NCI-H2107 treated with DMSO at 0.1 percent for 48 hours (cell line): Measurements from ENCODE around the gene IL17C.
"Not testable (repeated sequence)": the region's sequence is repeated elsewhere in the genome, so short reads cannot be mapped to it uniquely, and the experiment has no call there.

Experiments
- DNase-seq: peaks from one replicate; lab custom pipeline; 2025; ENCODE audit not compliant: unreplicated experiment; lab: John Stamatoyannopoulos, UW

IL17C gene

GRCh38 chr16:88656291-88656980 lies 18.1 kb downstream of the IL17C start:
- no peak for DNase-seq

GRCh38 chr16:88657371-88657770 lies 19.0 kb downstream of the IL17C start:
- no peak for DNase-seq

DNA sequence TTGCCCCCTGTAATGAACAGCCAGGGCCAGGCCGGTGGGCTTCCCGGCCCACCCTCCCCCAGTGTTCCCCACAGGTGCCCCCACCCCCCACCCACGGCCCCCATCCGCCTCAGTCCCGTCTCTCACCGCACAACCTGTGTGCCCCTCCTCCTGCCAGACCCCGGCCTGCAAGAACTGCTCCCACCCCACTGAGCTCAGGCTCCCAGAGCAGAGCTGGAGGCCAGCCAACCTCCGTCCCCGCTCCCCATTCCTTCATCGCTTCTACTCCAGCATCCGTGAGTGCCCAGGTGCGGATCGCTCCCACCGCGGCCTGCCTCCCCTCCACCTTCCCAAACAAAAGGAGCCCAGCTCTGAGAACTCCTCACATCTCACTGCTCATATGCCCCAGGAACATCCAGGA lies 20.3 kb downstream of the IL17C start:
- no peak for DNase-seq

- no peak for DNase-seq
Measured at GRCh38 chr16:88659160-88659559, 20.8 kb downstream of the IL17C start.

GRCh38 chr16:88661468-88661867 lies 23.1 kb downstream of the IL17C start:
- no peak for DNase-seq

GRCh38 chr16:88662222-88662842 lies 24.0 kb downstream of the IL17C start:
- no peak for DNase-seq

DNA sequence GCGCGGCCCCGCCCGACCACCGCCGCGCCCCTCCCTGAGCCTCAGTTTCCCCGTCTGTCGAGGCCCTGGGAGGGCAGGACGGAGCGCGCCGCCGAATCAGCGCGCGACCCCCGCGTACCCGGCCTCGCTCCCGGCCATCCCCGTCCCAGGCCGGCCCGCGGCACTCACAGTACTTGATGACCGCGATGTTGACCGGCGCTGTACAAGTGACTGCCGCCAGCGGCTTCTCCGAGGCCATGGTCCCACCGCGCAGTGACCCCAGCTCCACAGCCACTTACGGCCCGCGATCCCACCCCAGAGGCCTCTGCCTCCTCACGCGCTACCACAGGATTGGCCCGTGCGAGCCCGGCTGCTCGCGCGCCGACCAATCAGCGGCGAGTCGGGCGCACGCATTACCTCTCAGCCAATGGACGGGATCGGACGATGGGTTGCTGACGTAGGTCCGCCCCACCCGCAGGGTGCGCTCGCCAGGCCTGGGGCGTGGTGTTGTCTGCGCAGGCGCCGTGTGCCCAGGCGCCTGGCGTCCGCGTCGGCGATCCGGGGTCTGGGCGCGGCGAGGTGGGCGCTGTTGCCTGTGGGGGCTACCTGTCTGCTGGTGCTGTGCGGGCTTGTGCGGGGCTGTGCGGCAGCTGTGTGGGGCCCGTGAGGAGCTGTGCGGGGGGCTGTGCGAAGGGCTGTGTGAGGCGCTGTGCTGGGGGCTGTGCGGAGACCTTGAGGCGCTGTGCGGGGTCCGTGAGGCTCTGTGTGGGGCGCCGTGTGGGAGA lies 24.7 kb downstream of the IL17C start, which contains the start of gene MVD:
MVD (minus strand) TSS at position 249 of the 764 bp plus-strand sequence; CDS start at position 238, 11 bp downstream.
- DNase-seq, result peak; percentile 80

DNA sequence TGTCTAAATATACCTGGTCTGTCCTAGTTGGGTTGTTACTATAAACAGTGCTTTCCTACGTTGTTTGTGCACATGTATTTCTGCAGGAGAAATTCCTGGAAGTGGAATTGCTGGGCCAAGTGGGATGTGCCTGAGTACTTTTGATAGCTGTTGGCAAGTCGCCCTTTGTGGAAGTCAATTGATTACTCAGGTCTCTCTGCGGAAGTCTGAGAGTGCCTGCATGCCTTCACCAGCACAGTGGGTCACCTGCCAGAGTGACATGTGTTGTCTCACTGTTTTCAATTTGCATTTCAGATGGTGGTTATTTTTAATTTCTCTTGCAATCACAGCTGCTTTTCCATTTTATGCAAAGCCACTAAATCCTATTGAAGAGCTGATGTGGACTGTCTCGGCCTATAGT lies 26.8 kb downstream of the IL17C start:
- DNase-seq, result no peak

GRCh38 chr16:88665570-88665969 lies 27.2 kb downstream of the IL17C start:
- no peak for DNase-seq

DNA sequence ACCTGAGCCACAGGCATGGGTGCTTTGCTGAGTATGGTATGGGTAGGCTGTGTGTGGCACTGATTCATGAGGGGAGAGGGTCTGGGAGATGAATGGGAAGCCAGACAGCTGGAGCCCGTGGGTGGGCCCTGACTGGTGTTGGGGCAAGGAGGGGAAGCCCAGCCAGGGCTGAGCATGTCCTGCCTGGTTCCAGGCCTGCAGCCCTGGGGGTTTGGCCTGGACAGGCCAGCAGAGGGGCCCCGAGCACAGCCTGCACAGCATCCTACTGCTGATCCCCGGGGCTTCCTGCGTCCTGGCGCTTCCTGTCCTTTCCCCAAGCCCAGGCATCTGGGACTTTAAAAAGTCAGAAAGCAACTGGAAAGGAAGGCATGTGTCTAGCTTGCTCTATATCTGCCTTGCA lies 29.1 kb downstream of the IL17C start:
- DNase-seq, result no peak

GRCh38 chr16:88669493-88669892 lies 31.1 kb downstream of the IL17C start:
- DNase-seq, result not testable (repeated sequence)

GRCh38 chr16:88669980-88670379 lies 31.6 kb downstream of the IL17C start:
- DNase-seq, result no peak

GRCh38 chr16:88671806-88672205 lies 33.4 kb downstream of the IL17C start:
- DNase-seq, result no peak

DNA sequence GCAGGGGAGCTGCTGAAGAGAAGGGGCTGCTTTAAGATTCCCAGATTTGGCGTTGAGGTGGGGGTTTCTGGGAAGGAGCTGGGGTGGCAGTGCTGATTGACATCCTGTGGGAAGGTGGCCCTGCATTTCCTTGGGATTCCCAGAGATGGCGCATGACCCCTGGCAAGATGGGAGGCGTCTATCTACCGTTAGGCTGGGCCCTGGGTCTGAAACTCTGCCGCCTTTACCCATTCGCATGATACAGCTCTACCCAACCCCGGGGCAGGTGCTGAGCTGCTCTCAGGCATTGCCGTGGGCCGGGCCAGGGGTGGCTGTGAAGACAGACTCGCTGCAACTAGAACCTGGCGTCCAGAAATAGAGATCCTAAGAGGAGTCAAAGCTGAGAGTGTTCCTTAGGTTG lies 34.4 kb downstream of the IL17C start:
- DNase-seq, result no peak

DNA sequence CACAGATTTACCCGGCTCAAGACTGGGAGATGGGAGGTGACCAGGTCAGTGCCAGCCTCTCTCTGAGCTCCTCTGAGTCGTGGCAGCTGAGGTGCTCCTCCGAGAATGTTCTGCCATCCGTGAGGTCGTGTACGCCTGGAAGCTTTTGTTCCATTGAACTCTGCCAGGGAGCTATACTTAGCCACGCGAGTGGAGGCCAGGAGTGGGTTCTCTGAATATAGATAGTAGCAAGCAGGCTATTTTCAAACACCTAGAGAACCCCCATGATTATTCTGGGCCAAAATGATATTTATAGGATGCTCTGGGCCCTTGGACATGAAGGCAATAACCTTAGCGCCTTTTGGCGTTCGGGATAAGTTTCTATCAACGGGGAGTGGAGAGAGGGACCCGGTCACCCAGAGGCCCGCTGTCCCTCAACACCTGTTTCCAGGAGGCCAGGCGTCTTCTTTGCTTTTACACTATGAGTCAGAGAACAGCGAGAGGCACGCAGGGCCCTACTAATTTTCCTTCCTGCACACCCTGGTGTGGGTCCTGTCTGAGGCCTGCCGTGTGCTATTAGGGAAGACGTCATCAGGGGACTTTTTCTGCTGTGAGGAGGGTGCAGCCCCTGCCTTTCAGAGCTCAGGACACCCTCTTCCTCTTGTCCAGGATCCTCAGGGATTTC lies 35.5 kb downstream of the IL17C start:
- no peak for DNase-seq

DNA sequence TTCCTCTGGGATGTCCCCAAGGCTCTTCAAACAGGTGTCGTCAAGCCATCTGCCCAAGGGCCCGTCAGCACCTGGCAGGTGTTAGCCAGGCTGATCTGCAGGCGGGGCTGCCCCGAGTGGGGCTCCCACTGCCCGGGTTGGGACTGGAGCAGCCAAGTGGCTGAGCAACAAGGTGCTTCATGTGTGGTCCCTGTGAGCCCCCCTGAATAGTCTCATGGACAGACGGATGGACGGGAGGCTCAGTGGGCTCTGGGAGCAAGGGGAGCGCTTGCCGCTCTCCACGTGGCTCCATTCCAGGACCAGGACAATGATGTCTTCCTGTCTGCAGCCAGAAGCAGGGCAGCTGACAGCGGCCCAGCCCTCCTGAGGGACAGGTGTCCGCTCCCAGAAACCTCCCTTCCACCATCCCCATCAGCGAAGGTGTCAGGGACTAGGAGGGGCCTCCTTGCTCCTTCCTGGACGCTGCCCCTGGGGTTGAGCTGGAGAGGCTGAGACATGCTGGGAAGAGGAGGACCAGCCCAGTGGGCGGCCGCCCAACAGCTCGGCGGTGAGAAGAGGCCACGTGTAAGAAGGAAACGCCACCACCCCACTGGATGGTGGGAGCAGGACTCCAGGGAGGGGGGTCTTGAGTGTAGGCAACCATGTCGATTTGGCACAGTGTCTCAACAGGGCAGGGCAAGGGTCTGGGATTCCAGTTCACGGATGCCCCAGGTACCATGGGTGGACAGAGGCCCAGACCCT lies 38.3 kb downstream of the IL17C start:
- no peak for DNase-seq

GRCh38 chr16:88677721-88678120 lies 39.3 kb downstream of the IL17C start:
- no peak for DNase-seq

DNA sequence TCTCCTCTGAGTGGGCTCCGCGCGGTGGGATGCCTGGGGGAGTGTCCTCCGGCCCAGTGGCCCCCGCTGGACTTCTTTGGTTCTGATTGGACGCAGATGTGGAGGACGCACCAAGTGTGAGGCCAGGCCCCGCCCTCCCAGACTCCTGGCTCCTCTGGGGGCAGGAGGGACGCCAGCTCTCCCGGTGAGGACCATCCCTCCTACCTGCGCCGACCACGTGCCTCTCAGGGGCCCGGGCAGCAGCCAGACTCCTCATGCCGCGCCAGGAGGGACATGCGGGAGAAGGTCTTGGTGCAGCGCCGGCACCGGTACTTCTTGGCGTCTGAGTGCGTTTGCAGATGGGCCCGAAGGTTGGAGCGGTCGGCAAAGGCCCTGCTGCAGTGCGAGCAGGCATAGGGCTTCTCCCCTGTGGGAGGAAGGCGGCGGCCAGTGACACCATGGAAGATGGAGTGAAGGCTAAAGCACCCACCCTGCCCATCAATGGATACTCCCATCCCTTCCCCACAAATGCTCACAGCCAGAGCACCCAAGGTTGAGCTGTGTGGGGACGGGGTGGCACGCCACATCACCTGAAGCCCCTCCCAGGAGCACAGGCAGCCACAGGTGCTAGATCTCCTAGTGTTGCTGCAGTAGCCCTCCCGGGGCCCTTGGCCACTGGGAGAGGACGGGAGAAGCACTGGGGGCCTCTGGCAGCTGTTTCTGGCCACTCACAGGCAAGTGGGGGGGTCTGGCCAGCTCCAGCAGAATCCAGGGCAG lies 40.0 kb downstream of the IL17C start:
- no peak for DNase-seq

- DNase-seq, result no peak
Measured at GRCh38 chr16:88680554-88681083, 42.2 kb downstream of the IL17C start.
